Measurements from ENCODE around the gene FUZ.

Gene FUZ

GRCh38 chr19:49809160-49809940, 3.7 kb downstream of the FUZ start:
- Histone ChIP-seq H3K9me3 (ENCODE audit: control insufficient read depth, insufficient read depth, low read length) (no peaks in the 10 kb centered on the region), H3K4me2 (ENCODE audit: low read length) (peak overlapping the region; percentile 98), H4K20me1 (ENCODE audit: control insufficient read depth, insufficient read depth, low read depth, low read length) (peaks cover 4% of the 10 kb centered on the region), H3F3A (ENCODE audit: control insufficient read depth, insufficient read depth) (0 out of 2 replicates have a peak, but pooled peaks cover 4% of the 10 kb centered on the region), H3K27me3 (ENCODE audit: control insufficient read depth, low read length) (no peaks in the 10 kb centered on the region), H3K9me2 (replicated peaks; ENCODE audit: control insufficient read depth, low read length) (no peaks in the 10 kb centered on the region), H3K4me3 (ENCODE audit: low read length) (peak overlapping the region; percentile 76), H3K79me2 (ENCODE audit: control insufficient read depth, low read length) (peaks cover 5% of the 10 kb centered on the region; the same call in 1 of the 2 replicates), H3K4me1 (ENCODE audit: control insufficient read depth, low read length) (peaks cover 42% of the 10 kb centered on the region), H3K27ac (ENCODE audit: low read depth, low read length) (no peak overlapping the region), H3K36me3 (ENCODE audit: control insufficient read depth, low read length) (peaks cover 31% of the 10 kb centered on the region)
- TF ChIP-seq EZH2phosphoT487 (IDR thresholded peaks at IDR 0.05; ENCODE audit: borderline replicate concordance, low read length) = no peak
- peak; percentile 17 for TF ChIP-seq CTCF (IDR thresholded peaks at IDR 0.05; ENCODE audit: low read depth, low read length, poor library complexity, severe bottlenecking)

DNA sequence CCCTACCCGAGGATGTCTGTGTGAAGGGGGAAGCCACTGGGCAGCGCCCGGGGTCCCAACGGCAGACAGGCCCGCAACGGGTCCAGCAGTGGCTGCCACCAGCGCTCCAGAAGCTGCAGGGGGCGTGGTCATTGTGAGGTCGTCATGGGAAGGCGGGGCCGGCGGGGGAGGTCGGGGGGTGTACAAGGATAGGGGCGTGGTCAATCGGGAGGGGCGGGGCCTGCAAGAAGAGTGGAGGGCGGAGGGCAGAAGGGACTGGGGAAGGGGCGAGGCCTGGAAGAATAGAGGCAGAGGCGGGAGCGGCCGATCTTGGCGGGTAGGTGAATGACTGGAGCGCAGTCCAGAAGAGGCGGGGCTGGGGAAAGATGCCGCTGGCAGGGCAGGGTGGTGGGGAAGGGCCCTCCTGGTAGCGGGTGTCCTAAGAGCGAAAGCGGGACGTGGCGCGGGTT, 4.4 kb downstream of the FUZ start:
- H3K27me3 ChIP-seq (ENCODE audit: control insufficient read depth, low read length) = no peaks in the 10 kb centered on the region
- 0 out of 2 replicates have a peak, but pooled peaks cover 4% of the 10 kb centered on the region for H3F3A ChIP-seq (ENCODE audit: control insufficient read depth, insufficient read depth)
- TF ChIP-seq EZH2phosphoT487 (IDR thresholded peaks at IDR 0.05; ENCODE audit: borderline replicate concordance, low read length) = no peak
- no peak for TF ChIP-seq CTCF (IDR thresholded peaks at IDR 0.05; ENCODE audit: low read depth, low read length, poor library complexity, severe bottlenecking)
- peak overlapping the region; percentile 76 for H3K4me3 ChIP-seq (ENCODE audit: low read length)
- H4K20me1 ChIP-seq (ENCODE audit: control insufficient read depth, insufficient read depth, low read depth, low read length) = peaks cover 4% of the 10 kb centered on the region
- H3K4me1 ChIP-seq (ENCODE audit: control insufficient read depth, low read length) = peaks cover 36% of the 10 kb centered on the region
- H3K9me2 ChIP-seq (replicated peaks; ENCODE audit: control insufficient read depth, low read length) = no peaks in the 10 kb centered on the region
- peak overlapping the region; percentile 98 for H3K4me2 ChIP-seq (ENCODE audit: low read length)
- no peak overlapping the region for H3K27ac ChIP-seq (ENCODE audit: low read depth, low read length)
- H3K79me2 ChIP-seq (ENCODE audit: control insufficient read depth, low read length) = peaks cover 5% of the 10 kb centered on the region; the same call in 1 of the 2 replicates
- peaks cover 31% of the 10 kb centered on the region for H3K36me3 ChIP-seq (ENCODE audit: control insufficient read depth, low read length)
- H3K9me3 ChIP-seq (ENCODE audit: control insufficient read depth, insufficient read depth, low read length) = no peaks in the 10 kb centered on the region

GRCh38 chr19:49807904-49808675, 5.0 kb downstream of the FUZ start:
- H3K27me3 ChIP-seq (ENCODE audit: control insufficient read depth, low read length) = no peaks in the 10 kb centered on the region
- H3K4me1 ChIP-seq (ENCODE audit: control insufficient read depth, low read length) = peaks cover 35% of the 10 kb centered on the region
- no peaks in the 10 kb centered on the region for H3K9me3 ChIP-seq (ENCODE audit: control insufficient read depth, insufficient read depth, low read length)
- no peak for TF ChIP-seq CTCF (IDR thresholded peaks at IDR 0.05; ENCODE audit: low read depth, low read length, poor library complexity, severe bottlenecking)
- TF ChIP-seq EZH2phosphoT487 (IDR thresholded peaks at IDR 0.05; ENCODE audit: borderline replicate concordance, low read length) = no peak
- H3K27ac ChIP-seq (ENCODE audit: low read depth, low read length) = no peak overlapping the region
- H3K4me2 ChIP-seq (ENCODE audit: low read length) = peak overlapping the region; percentile 98
- H3K4me3 ChIP-seq (ENCODE audit: low read length) = peak overlapping the region; percentile 76
- H3K9me2 ChIP-seq (replicated peaks; ENCODE audit: control insufficient read depth, low read length) = no peaks in the 10 kb centered on the region
- 0 out of 2 replicates have a peak, but pooled peaks cover 4% of the 10 kb centered on the region for H3F3A ChIP-seq (ENCODE audit: control insufficient read depth, insufficient read depth)
- peaks cover 4% of the 10 kb centered on the region for H4K20me1 ChIP-seq (ENCODE audit: control insufficient read depth, insufficient read depth, low read depth, low read length)
- peaks cover 36% of the 10 kb centered on the region for H3K36me3 ChIP-seq (ENCODE audit: control insufficient read depth, low read length)
- peaks cover 5% of the 10 kb centered on the region; the same call in 1 of the 2 replicates for H3K79me2 ChIP-seq (ENCODE audit: control insufficient read depth, low read length)

Data from DOHH2 (cell line).